GM23338 (cell line): ENCODE measurements around the gene FAM13C. TPM values are rescaled to one million over a fixed set of nuclear protein-coding genes. Genes with fewer than 3 reads are reported as not detected.

ENCODE experiments used
- ATAC-seq: fragments of 200-7000 bp; cut with Tn5 transposase; 3 replicates; pipeline ENCODE4 v1.9.1; 2020
- DNase-seq: peaks from one replicate; pipeline ENCODE4 v3.0.0-alpha.2; 2015; ENCODE audit warnings: low spot score
- H2AFZ ChIP-seq: fragments of 200-600 bp; sonication (generic); 2 replicates; pipeline ENCODE4 v1.8.0; 2016; ENCODE audit warnings: antibody characterized with exemption, mild to moderate bottlenecking, moderate library complexity
- H3F3A ChIP-seq: fragments of 200-600 bp; sonication (generic); replicated peaks from 2 replicates; pipeline ENCODE4 v1.8.0; 2017; ENCODE audit warnings: antibody characterized with exemption, mixed run types, low read depth
- H3K27ac ChIP-seq: fragments of 200-600 bp; sonication (generic); 2 replicates; pipeline ENCODE4 v1.6.1; 2016; ENCODE audit warnings: low read depth
- H3K27me3 ChIP-seq: fragments of 200-600 bp; sonication (generic); 2 replicates; pipeline ENCODE4 v1.8.0; 2016; ENCODE audit warnings: mild to moderate bottlenecking, mixed run types, moderate library complexity; ENCODE audit not compliant: insufficient read depth
- H3K36me3 ChIP-seq: fragments of 200-600 bp; sonication (generic); 2 replicates; pipeline ENCODE4 v1.8.0; 2016; ENCODE audit warnings: mild to moderate bottlenecking; ENCODE audit not compliant: insufficient read depth
- H3K4me1 ChIP-seq: fragments of 200-600 bp; sonication (generic); 2 replicates; pipeline ENCODE4 v1.8.0; 2016; ENCODE audit warnings: mild to moderate bottlenecking, moderate library complexity; ENCODE audit not compliant: insufficient read depth
- H3K4me2 ChIP-seq: fragments of 200-600 bp; sonication (generic); 2 replicates; pipeline ENCODE4 v1.7.1; 2017; ENCODE audit warnings: mixed run types
- H3K4me3 ChIP-seq: fragments of 200-600 bp; sonication (generic); 2 replicates; pipeline ENCODE4 v1.6.1; 2016; ENCODE audit warnings: mixed run types
- H3K79me2 ChIP-seq: fragments of 200-600 bp; sonication (generic); replicated peaks from 2 replicates; pipeline ENCODE4 v1.8.0; 2017; ENCODE audit warnings: mild to moderate bottlenecking; ENCODE audit not compliant: insufficient read depth
- H3K9me2 ChIP-seq: fragments of 200-600 bp; sonication (generic); 2 replicates; pipeline ENCODE4 v1.8.0; 2017; ENCODE audit not compliant: insufficient read depth
- H4K20me1 ChIP-seq: fragments of 200-600 bp; sonication (generic); replicated peaks from 2 replicates; pipeline ENCODE4 v1.8.0; 2017; ENCODE audit warnings: mild to moderate bottlenecking; ENCODE audit not compliant: insufficient read depth
- H3K27ac Mint-ChIP-seq: 2 replicates; pipeline ENCODE4 v1.8.0; 2020; ENCODE audit warnings: inconsistent platforms, mild to moderate bottlenecking, moderate library complexity, mixed read lengths
- H3K27me3 Mint-ChIP-seq: 3 replicates; pipeline ENCODE4 v1.8.0; 2022; ENCODE audit warnings: low read depth, mild to moderate bottlenecking, moderate library complexity, mixed read lengths, inconsistent platforms; ENCODE audit not compliant: insufficient read depth, poor library complexity
- H3K36me3 Mint-ChIP-seq: 3 replicates; pipeline ENCODE4 v1.8.0; 2021; ENCODE audit warnings: low read depth, mild to moderate bottlenecking, inconsistent platforms, moderate library complexity, mixed read lengths
- H3K4me1 Mint-ChIP-seq: 3 replicates; pipeline ENCODE4 v1.8.0; 2020; ENCODE audit warnings: mild to moderate bottlenecking, inconsistent platforms, mixed read lengths
- H3K4me3 Mint-ChIP-seq: 3 replicates; pipeline ENCODE4 v1.8.0; 2021; ENCODE audit warnings: moderate library complexity, mild to moderate bottlenecking, inconsistent platforms, mixed read lengths
- H3K9me3 Mint-ChIP-seq: 3 replicates; pipeline ENCODE4 v1.8.0; 2020; ENCODE audit warnings: moderate library complexity, mild to moderate bottlenecking, inconsistent platforms, mixed read lengths
- CREB1 ChIP-seq: fragments of 250-450 bp; sonication (Bioruptor Pico); IDR thresholded peaks from 2 replicates; pipeline ENCODE4 v1.5.0; 2020; ENCODE audit warnings: low read depth, mild to moderate bottlenecking, moderate library complexity
- ETS1 ChIP-seq: IDR thresholded peaks from 2 replicates; pipeline ENCODE4 v1.6.1; 2016; ENCODE audit warnings: antibody characterized with exemption
- EZH2phosphoT487 ChIP-seq: fragments of 200-600 bp; sonication (generic); IDR thresholded peaks from one replicate; pipeline ENCODE4 v1.8.1; 2018; ENCODE audit warnings: antibody characterized with exemption; ENCODE audit not compliant: unreplicated experiment
- JUNB ChIP-seq: IDR thresholded peaks from one replicate; pipeline ENCODE4 v1.6.1; 2016; ENCODE audit warnings: antibody characterized with exemption; ENCODE audit not compliant: unreplicated experiment
- NANOG ChIP-seq: IDR thresholded peaks from 2 replicates; pipeline ENCODE4 v1.6.1; 2016; ENCODE audit warnings: antibody characterized with exemption, borderline replicate concordance
- REST ChIP-seq: IDR thresholded peaks from one replicate; pipeline ENCODE4 v1.6.1; 2018; ENCODE audit warnings: antibody characterized with exemption; ENCODE audit not compliant: unreplicated experiment
- STAT1 ChIP-seq: IDR thresholded peaks from one replicate; pipeline ENCODE4 v1.6.1; 2016; ENCODE audit warnings: antibody characterized with exemption; ENCODE audit not compliant: unreplicated experiment
- ZNF114 ChIP-seq: fragments of 250-450 bp; sonication (Bioruptor Pico); IDR thresholded peaks from 2 replicates; pipeline ENCODE4 v1.5.0; 2020; ENCODE audit warnings: mild to moderate bottlenecking, moderate library complexity
- ZNF331 ChIP-seq: fragments of 250-450 bp; sonication (Bioruptor Pico); IDR thresholded peaks from 2 replicates; pipeline ENCODE4 v1.5.0; 2020; ENCODE audit warnings: low read depth, mild to moderate bottlenecking, moderate library complexity
- ZNF462 ChIP-seq: fragments of 250-450 bp; sonication (Bioruptor Pico); IDR thresholded peaks from 2 replicates; pipeline ENCODE4 v1.5.0; 2020; ENCODE audit warnings: mild to moderate bottlenecking, moderate library complexity
- polyA plus RNA-seq: library from polyadenylated mRNA; unstranded; fragments of >200 nt; fragmentation: Nextera tagmentation; extraction: Ambion mirVana; gene quantifications from 2 replicates; pipeline ENCODE4 v1.2.1, GENCODE V29; 2016
- total RNA-seq: library from RNA; depleted of rRNA; stranded (reverse); fragments of >200 nt; shearing (Covaris generic); gene quantifications from 2 replicates; pipeline ENCODE4 v1.2.3, GENCODE V29; 2014

The FAM13C gene
- total and polyA plus RNA-seq, 2 experiments from 2014 or later = 0.94 to 2.1 TPM

GRCh38 chr10:59331661-59332060 lies 30.7 kb downstream of the FAM13C start:
- H3K79me2 ChIP-seq = no peaks in the 10 kb centered on the region
- H3K36me3 ChIP-seq = no peaks in the 10 kb centered on the region
- H3K27me3 Mint-ChIP-seq = peaks cover 17% of the 10 kb centered on the region
- no peak overlapping the region for H3K4me3 Mint-ChIP-seq
- no peaks in the 10 kb centered on the region for H3F3A ChIP-seq
- H3K27ac ChIP-seq = no peak overlapping the region
- TF ChIP-seq NANOG (no peak), STAT1 (no peak), EZH2phosphoT487 (no peak), ETS1 (no peak), ZNF331 (CRISPR knock-in tag) (no peak), REST (no peak), JUNB (no peak), CREB1 (CRISPR knock-in tag) (no peak), ZNF462 (CRISPR knock-in tag) (no peak), ZNF114 (CRISPR knock-in tag) (no peak)
- H4K20me1 ChIP-seq = no peaks in the 10 kb centered on the region
- H3K4me1 Mint-ChIP-seq = no peaks in the 10 kb centered on the region
- H3K9me3 Mint-ChIP-seq = no peaks in the 10 kb centered on the region
- no peak for DNase-seq
- H3K9me2 ChIP-seq = peaks cover 3% of the 10 kb centered on the region; the same call in 1 of the 2 replicates
- ATAC-seq = no peak
- H3K36me3 Mint-ChIP-seq = no peaks in the 10 kb centered on the region
- 0 out of 2 replicates have a peak, but pooled peaks cover 7% of the 10 kb centered on the region for H3K4me1 ChIP-seq
- H2AFZ ChIP-seq = no peak overlapping the region
- no peak overlapping the region for H3K27ac Mint-ChIP-seq
- peaks cover 27% of the 10 kb centered on the region for H3K27me3 ChIP-seq
- no peak overlapping the region for H3K4me3 ChIP-seq
- no peak overlapping the region for H3K4me2 ChIP-seq
